GDM1 (cell line): ENCODE measurements around the gene DOK6.

Experiments used
- DNase-seq: peaks from one replicate; lab custom pipeline; 2025; lab: John Stamatoyannopoulos, UW

Gene DOK6

GRCh38 chr18:69689121-69689759 is 288.6 kb downstream of the DOK6 start:
- no peak for DNase-seq

GRCh38 chr18:69691008-69691760 is 290.5 kb downstream of the DOK6 start:
- DNase-seq = no peak

GRCh38 chr18:69697069-69697468 is 296.4 kb downstream of the DOK6 start:
- DNase-seq = no peak

- DNase-seq = no peak
These were observed 297.0 kb downstream of the DOK6 start for GRCh38 chr18:69697689-69698088.

- DNase-seq = no peak
These were observed 300.6 kb downstream of the DOK6 start for GRCh38 chr18:69701305-69701704.

GRCh38 chr18:69703461-69703860 is 302.8 kb downstream of the DOK6 start:
- DNase-seq = no peak

- no peak for DNase-seq
These were observed 305.3 kb downstream of the DOK6 start for GRCh38 chr18:69705987-69706386.

- no peak for DNase-seq
These were observed 308.2 kb downstream of the DOK6 start for GRCh38 chr18:69708844-69709243.

GRCh38 chr18:69715191-69715795 is 314.6 kb downstream of the DOK6 start:
- no peak for DNase-seq

GRCh38 chr18:69717586-69717985 is 316.9 kb downstream of the DOK6 start:
- no peak for DNase-seq

GRCh38 chr18:69718912-69719547 is 318.3 kb downstream of the DOK6 start:
- DNase-seq = no peak

- DNase-seq = no peak
These were observed 319.7 kb downstream of the DOK6 start for GRCh38 chr18:69720422-69720821.

- no peak for DNase-seq
These were observed 322.7 kb downstream of the DOK6 start for GRCh38 chr18:69723434-69723833.

- no peak for DNase-seq
These were observed 324.3 kb downstream of the DOK6 start for GRCh38 chr18:69725009-69725408.

- DNase-seq = no peak
These were observed 325.3 kb downstream of the DOK6 start for GRCh38 chr18:69725855-69726508.

GRCh38 chr18:69727912-69728572 is 327.4 kb downstream of the DOK6 start:
- no peak for DNase-seq

GRCh38 chr18:69730664-69731063 is 330.0 kb downstream of the DOK6 start:
- DNase-seq = no peak

GRCh38 chr18:69734536-69734935 is 333.8 kb downstream of the DOK6 start:
- no peak for DNase-seq

- no peak for DNase-seq
These were observed 336.0 kb downstream of the DOK6 start for GRCh38 chr18:69736730-69737129.

GRCh38 chr18:69737851-69738250 is 337.2 kb downstream of the DOK6 start:
- no peak for DNase-seq

GRCh38 chr18:69747388-69747787 is 346.7 kb downstream of the DOK6 start:
- DNase-seq = no peak
